Measurements from ENCODE around the gene AADAC.
"Not testable (repeated sequence)": the region's sequence is repeated elsewhere in the genome, so short reads cannot be mapped to it uniquely, and the experiment has no call there.

AADAC gene

GRCh38 chr3:151787626-151788025 is 26.3 kb upstream of the AADAC start:
- TF ChIP-seq, protein P1, sequence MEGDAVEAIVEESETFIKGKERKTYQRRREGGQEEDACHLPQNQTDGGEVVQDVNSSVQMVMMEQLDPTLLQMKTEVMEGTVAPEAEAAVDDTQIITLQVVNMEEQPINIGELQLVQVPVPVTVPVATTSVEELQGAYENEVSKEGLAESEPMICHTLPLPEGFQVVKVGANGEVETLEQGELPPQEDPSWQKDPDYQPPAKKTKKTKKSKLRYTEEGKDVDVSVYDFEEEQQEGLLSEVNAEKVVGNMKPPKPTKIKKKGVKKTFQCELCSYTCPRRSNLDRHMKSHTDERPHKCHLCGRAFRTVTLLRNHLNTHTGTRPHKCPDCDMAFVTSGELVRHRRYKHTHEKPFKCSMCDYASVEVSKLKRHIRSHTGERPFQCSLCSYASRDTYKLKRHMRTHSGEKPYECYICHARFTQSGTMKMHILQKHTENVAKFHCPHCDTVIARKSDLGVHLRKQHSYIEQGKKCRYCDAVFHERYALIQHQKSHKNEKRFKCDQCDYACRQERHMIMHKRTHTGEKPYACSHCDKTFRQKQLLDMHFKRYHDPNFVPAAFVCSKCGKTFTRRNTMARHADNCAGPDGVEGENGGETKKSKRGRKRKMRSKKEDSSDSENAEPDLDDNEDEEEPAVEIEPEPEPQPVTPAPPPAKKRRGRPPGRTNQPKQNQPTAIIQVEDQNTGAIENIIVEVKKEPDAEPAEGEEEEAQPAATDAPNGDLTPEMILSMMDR (IDR thresholded peaks at IDR 0.05; ENCODE audit: low read depth, low read length), result no peak
- peak in 1 of 2 donors; percentile 40 for DNase-seq (ENCODE audit: low read depth in 2 of 2)

DNA sequence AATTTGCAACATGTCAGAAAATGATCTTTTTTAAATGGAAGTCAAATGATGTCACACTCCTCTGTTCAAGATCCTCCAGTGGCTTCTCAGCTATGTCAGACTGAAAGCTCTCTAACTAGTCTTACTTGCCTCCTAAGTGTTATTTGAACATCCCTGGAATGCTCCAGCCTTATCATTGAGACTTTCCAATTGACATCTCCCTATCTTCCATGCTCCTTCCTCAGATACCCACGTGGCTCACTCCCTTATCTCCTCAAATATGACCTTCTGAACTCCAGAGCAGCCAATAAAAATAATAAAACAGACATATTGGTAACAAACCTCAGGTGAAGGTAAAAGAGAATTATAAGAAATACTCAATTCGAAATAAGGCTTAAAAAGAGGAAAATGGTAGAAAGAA is 25.5 kb upstream of the AADAC start:
- no peak for DNase-seq (ENCODE audit: low read depth in 2 of 2)
- TF ChIP-seq, protein P1 (IDR thresholded peaks at IDR 0.05; ENCODE audit: low read depth, low read length), result no peak
- no peak overlapping the region for H3K4me3 ChIP-seq (replicated peaks in 1 of 2; ENCODE audit: low read depth in 2 of 2, low read length in 2 of 2)

More at GRCh38 chr3:151787626-151788025, 26.3 kb upstream of the AADAC start:
- H3K4me3 ChIP-seq (replicated peaks in 1 of 2; ENCODE audit: low read depth in 2 of 2, low read length in 2 of 2), result no peak overlapping the region

GRCh38 chr3:151789853-151790463 is 24.0 kb upstream of the AADAC start:
- TF ChIP-seq, protein P1 (IDR thresholded peaks at IDR 0.05; ENCODE audit: low read depth, low read length), result no peak
- DNase-seq (ENCODE audit: low read depth in 2 of 2), result no peak
- H3K4me3 ChIP-seq (replicated peaks in 1 of 2; ENCODE audit: low read depth in 2 of 2, low read length in 2 of 2), result no peak overlapping the region

- DNase-seq (ENCODE audit: low read depth in 2 of 2); H3K4me3 ChIP-seq (replicated peaks in 1 of 2; ENCODE audit: low read depth in 2 of 2, low read length in 2 of 2): not testable (repeated sequence)
Observed at GRCh38 chr3:151790763-151791162, 23.2 kb upstream of the AADAC start.

DNA sequence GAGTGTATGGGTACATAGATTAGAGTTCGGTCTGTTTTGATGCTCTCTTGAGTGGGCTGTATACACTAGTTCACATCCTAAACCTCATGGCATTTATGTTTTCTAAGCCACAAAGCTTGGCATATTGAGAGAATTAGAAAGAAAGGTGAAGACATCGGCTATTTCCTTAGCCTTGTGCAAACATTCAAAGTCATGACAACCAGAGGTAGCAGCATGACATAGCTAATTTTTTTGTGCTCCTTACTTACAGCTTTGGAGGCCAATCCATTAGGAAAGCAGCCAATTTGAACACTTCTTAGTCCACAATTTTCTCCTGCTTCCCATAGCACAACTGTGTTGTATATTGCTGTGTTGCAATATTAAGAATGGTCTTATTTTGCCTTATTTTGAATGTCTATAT is 21.5 kb upstream of the AADAC start:
- TF ChIP-seq, protein P1 (IDR thresholded peaks at IDR 0.05; ENCODE audit: low read depth, low read length), result no peak
- DNase-seq (ENCODE audit: low read depth in 2 of 2), result peak in 1 of 2 donors; percentile 57
- no peak overlapping the region for H3K4me3 ChIP-seq (replicated peaks in 1 of 2; ENCODE audit: low read depth in 2 of 2, low read length in 2 of 2)

DNA sequence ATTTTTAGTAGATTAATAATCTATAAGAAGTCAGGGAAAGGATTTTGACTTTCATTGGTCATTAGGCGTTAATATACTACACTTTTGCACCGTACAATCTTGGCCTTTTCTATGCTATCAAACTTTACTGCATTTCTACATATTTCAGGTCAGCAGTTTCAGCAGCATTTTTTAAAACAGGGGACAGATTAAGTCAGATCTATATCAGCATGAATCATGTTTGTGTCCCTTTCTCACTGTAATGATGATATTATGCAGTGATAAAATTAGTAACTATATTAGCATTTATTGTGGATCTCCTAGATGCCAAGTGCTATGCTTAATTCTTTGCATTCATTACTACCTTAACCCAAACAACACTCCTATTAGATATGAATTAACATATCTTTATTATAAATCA is 20.3 kb upstream of the AADAC start:
- no peak overlapping the region for H3K4me3 ChIP-seq (replicated peaks in 1 of 2; ENCODE audit: low read depth in 2 of 2, low read length in 2 of 2)

DNA sequence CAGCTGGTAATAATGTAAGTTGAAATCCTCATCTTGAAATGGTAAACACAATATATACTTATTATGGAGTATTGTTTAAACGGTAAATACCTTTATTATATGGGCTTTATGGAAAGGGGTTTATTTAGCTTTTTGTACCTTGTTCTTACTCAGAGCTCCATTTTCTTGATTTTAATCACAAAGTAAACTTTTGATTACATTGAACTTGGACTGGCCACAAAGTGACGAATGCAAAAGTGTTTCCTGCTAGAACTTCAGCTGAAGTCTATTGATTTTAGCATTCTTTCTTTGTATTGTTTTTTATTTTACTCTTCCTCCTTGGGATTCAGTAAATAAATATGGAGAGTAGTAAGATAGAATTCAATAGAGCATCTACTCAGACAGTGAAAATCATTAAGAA is 19.8 kb upstream of the AADAC start:
- TF ChIP-seq, protein P1 (IDR thresholded peaks at IDR 0.05; ENCODE audit: low read depth, low read length), result no peak
- no peak for DNase-seq (ENCODE audit: low read depth in 2 of 2)

More for the DNA sequence above, 20.3 kb upstream of the AADAC start:
- TF ChIP-seq, protein P1 (IDR thresholded peaks at IDR 0.05; ENCODE audit: low read depth, low read length), result no peak
- no peak for DNase-seq (ENCODE audit: low read depth in 2 of 2)

More for the DNA sequence above, 19.8 kb upstream of the AADAC start:
- H3K4me3 ChIP-seq (replicated peaks in 1 of 2; ENCODE audit: low read depth in 2 of 2, low read length in 2 of 2), result no peak overlapping the region
